Left cardiac atrium (tissue), 4 donors: ENCODE measurements around the gene CHST8. TPM values are rescaled to one million over a fixed set of nuclear protein-coding genes. Genes with fewer than 3 reads are reported as not detected.
"Not testable (repeated sequence)": the region's sequence is repeated elsewhere in the genome, so short reads cannot be mapped to it uniquely, and the experiment has no call there.

Experiments used
- ATAC-seq, 2 donors: fragments of 200-7000 bp; cut with Tn5 transposase; one replicate each; pipeline ENCODE4 v1.9.1; 2020; ENCODE audit warnings: mild to moderate bottlenecking in 2 of 2, moderate library complexity in 2 of 2
- DNase-seq: peaks from one replicate; pipeline ENCODE4 v3.0.0-alpha.2; 2020
- intact Hi-C, 2 donors: fragments of 100-400 bp; cut with DNase I; formaldehyde crosslinking; loops; one replicate each; pipeline versions ENCODE4 v1.14.1 to v1.15.1; 2022 to 2023
- total RNA-seq, 2 donors: library from RNA; stranded (reverse); fragmentation: NEBNext Ultra II Directional; extraction: Animal tissue kit (Norgen Biotek cat#: 25700); gene quantifications; one replicate each; pipeline ENCODE4 v1.2.1, GENCODE V29; 2021
- donor health status: DM: no; HTN: yes; CAD: no.
- donor health status: DM: no; HTN: yes; CAD: no; lungs with severe emphysema.
- donor health status: DM: yes; HTN: yes; CAD: no.
- donor health status: Dilated cardiomyopathy.

The CHST8 gene
- total RNA-seq, 2 donors from 2014 or later: 0.29 to 0.42 TPM

DNA sequence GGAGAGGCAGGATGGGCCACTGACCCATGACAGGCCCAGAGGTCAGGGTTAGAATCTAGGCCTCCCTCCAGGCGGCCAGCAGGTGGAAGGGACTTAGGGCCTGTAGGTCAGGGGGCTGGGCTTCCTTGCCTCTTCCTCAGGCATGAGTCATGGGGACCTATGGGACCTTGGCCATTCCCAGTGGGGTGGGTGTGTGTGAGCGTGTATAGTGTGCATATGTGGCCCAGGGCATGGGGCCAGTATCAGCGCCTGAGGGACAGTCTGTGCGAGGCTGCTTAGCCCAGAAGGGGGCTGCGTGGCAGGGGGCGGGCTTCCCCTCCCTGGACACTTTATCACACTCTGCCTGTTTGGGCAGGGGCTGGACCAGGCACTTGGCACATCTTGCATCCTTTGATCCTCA, 188.2 kb downstream of the CHST8 start:
- peak; percentile 41 for DNase-seq
- intact Hi-C loops: no loop called here
- peak in 1 of 2 donors; percentile 44 for ATAC-seq

DNA sequence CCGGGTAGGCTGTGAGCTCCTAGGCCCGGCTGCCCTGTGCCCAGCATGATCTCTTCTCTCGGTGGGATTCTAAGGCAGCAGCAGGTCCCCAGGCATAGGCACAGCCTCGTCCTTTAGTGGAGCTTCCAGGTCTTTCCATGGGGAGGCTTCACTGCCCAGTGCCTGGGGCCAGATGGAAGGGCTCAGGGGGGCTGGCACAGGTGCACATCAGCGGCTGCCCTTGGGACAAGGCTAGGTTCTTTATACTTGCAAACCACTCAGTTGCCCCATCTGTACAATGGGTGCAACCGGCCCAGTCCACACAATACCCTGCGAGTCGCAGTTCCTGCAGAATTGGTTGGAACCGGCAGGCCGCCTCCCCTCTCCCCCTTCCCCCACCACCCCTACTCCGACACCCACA, 189.1 kb downstream of the CHST8 start:
- ATAC-seq (no peak), DNase-seq (peak; percentile 4)
- intact Hi-C loops: no loop called here

DNA sequence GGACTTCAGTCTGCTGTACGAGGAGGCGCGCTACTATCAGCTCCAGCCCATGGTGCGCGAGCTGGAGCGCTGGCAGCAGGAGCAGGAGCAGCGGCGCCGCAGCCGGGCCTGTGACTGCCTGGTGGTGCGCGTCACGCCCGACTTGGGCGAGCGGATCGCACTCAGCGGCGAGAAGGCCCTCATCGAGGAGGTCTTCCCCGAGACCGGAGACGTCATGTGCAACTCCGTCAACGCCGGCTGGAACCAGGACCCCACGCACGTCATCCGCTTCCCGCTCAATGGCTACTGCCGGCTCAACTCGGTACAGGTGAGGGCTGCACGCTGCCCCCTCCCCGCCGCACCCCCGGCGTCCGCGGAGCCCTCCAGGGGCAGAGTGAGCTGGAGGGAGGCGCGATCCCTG, 189.5 kb downstream of the CHST8 start:
- DNase-seq (peak; percentile 14), ATAC-seq (no peak)
- intact Hi-C loops: no loop called here

DNA sequence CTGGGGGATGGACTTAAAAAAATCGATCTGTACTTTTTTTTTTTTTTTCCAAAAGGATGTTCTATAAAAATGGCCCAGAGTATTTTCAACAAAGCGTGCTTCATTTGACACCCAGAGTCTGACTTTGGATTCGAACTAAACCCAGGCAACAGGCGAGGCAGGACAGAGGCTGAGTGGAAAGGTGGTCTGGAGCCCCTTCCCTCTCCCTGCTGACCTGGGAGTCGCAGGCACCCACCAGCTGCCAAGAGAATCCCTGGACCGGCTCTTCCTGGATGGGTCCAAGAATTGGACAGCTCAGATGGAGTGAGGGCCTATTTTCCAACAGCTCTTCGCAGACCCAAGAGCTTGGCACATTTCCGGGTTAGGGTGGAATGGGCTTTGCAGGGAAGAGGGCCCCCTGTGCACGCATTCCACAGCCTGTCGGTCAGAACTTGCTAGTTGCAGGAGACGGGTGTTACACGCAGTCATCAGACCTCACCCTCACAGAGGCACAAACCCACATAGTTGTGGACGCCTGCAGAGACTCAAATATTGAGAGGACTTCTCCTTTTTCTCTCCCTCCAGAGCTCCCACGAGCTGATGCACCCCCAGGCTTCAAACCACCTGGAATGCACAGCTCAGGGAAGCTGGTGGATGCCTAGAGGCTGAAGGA, 190.1 kb downstream of the CHST8 start:
- ATAC-seq (no peak), DNase-seq (peak; percentile 4)
- intact Hi-C loops: no loop called here

GRCh38 chr19:33812388-33813330, 190.9 kb downstream of the CHST8 start:
- no peak for DNase-seq
- intact Hi-C loops: no loop called here
- no peak for ATAC-seq

DNA sequence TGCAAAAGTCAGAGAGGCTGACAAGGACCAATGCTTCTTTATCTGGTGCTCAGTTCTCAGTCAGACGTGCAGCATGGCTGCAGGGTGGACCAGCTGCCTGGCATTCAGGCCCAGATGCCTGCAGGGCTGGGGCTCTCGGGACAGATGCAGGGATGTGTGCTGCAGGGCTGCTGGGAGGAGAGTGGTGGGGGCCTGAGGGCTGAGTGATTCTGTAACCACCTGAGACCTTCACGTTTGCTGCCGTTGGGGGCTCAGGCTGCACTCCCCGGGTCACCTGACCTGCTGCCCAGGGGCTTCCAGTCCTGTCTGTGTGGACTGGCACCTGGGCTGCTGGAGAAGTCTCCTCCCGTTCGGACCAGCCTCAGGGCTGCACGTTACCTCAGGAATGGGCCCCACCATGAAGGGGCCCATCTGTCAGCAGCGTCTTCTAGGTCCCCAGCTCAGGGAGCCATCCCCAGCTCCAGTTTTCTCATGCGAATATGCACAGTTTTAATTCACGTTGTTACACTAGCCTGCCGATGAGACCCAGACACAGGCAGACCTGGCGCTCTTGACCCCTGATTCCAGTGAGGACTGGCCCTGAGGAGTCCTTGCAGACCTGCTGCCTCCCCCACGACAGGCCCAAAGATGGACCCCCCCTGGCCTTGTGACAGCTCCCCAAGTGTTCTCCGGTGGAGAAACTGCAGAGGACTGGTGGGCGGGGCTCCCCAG, 191.8 kb downstream of the CHST8 start:
- ATAC-seq (no peak), DNase-seq (no peak)
- intact Hi-C loops: no loop called here

- no peak for DNase-seq
- no peak for ATAC-seq
- intact Hi-C loops: no loop called here
Measured at GRCh38 chr19:33814181-33815165, 192.7 kb downstream of the CHST8 start.

DNA sequence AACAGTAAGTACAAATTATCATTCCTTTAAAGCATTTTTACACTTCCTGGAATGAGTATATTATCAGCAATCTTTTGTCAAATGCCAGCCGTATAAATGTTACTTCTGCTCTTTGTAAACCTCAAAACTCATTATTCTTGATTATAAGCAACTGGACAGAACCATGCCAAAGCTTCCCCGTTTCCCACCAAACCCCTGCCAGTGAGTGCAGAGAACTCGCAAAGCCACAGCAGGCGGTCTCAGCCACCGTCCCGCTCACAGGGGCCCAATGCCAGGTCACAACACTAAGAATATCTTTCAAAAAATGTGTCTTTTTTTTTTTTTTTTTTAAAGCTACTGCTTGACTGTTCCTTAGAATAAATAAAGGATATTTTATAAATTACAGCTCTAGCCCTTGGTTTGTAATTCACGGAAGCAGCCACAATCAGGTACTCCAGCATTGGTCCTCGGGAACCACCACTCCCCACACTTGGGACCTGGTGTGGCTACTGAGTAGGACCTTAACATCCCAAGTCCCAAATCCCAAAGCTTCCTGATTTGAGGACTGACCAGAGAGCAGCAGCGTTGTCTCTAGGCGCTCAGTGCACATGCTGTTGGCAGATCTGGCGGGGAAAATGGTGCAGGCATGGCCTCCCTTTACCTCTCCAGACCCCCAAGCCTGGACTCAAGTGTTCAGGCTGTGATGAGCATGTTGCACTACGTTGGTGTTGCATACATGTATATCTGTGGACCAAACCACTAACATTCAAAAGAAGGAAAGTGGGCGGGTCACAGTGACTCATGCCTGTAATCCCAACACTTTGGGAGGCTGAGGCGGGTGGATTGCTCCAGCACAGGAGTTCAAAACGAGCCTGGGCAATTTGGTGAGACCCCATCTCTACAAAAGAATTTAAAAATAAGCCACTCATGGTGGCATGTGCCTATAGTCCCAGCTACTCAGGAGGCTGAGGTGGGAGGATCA, 193.9 kb downstream of the CHST8 start:
- intact Hi-C loops: no loop called here
- ATAC-seq: no peak
- DNase-seq: no peak

DNA sequence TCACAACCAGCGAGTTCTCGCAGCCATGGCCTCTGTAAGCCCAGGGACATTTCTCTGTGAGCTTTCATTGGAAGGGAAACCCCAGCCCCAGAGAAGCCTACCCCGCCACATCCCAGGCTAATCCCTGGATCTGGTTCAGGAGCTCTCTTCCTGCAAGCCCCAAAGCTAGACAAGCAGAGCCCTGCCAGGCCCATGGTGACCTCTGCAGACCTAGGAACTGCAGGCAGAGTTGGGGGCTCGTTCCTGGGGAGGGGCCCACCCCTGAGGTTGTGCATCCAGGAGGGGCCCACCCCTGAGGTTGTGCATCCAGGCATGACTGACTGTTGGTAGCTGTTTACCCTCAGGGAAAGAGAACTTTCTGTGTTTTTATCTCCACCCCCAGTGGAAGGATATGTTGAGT, 196.7 kb downstream of the CHST8 start:
- DNase-seq: no peak

DNA sequence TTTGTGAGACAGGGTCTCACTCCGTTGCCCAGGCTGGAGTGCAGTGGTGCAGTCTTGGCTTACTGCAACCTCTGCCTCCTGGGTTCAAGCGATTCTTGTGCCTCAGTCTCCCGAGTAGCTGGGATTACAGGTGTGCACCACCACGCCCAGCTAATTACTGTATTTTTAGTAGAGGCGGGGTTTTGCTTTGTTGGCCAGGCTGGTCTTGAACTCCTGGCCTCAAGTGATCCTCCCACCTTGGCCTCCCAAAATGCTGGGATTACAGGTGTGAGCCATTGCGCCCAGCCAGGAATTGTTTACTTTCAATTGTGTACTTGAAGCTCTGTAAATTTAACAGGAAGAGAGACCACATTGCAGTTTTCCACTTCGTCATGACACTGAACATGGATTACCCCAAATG, 197.3 kb downstream of the CHST8 start:
- DNase-seq, ATAC-seq, intact Hi-C loops: not testable (repeated sequence)

More for the DNA sequence above, 196.7 kb downstream of the CHST8 start:
- intact Hi-C loops: no loop called here
- no peak for ATAC-seq

- ATAC-seq: no peak
- no peak for DNase-seq
- intact Hi-C loops: no loop called here
Measured at GRCh38 chr19:33819506-33819879, 197.7 kb downstream of the CHST8 start.

DNA sequence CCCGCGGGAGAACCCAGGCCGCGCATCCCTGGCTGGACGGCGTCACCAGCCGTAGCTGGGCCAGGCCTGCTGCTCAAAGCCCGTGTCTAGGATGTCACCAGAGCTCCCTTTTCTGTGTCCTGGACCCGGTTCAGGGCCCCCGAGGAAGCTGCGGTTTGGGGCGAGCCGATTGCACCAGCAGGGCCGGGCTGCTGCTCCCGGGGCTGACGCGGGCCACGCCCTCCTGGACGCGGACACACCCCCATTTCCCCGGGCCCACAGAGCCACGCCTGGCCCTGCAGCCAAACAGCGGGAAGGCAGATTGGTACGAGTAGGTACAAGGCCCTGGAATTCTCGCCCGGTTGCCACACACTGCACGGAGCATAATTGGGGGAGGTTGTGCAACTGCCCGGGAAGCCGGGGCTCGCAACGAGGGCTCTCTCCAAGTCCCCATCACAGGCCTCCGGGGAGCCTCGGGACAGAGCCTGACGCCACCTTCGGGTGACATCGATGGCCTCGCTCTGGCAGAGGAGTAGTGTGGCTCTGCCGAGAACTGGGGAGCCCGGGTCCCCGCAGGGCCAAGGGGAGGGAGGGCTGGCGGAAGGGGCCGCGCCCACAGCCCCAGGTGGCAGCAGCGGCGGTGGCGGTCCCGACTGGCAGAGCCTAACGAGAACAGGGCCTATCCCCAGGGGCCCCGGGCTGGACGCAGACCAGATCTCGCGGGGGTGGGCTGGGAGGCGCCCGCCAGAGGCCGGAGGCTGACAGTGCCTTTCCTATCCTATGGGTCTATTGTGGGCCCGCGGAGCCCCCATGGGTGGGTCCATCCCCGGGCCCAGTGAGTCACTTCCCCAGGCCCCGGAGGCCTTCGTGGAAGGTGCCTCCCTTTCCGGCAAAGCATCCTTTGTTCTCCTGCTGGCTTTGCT, 198.4 kb downstream of the CHST8 start:
- intact Hi-C loops: no loop called here
- DNase-seq (peak; percentile 91), ATAC-seq (peak; percentile 91 to 92)

DNA sequence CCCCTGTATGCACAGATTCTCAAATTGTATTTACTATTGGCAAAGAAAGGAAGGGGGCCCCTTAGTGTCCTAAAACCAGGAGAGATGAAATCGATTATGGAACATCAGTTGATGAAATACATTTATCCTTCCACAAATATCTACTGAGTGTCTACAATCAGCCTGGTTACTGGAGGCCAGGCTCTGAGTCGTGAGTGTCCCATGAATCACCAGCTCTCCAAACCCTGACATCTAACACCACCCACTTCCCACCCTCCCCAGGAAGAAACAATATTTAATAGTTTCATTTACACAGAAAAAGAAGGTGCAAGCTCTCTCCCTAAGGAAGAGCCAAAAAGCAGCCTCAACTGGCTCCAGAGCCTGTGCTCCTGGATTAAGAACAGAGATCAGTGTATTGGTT, 200.1 kb downstream of the CHST8 start:
- intact Hi-C loops: no loop called here
- DNase-seq (no peak), ATAC-seq (no peak)
